ENCODE measurements around the gene MGLL.

MGLL gene

DNA sequence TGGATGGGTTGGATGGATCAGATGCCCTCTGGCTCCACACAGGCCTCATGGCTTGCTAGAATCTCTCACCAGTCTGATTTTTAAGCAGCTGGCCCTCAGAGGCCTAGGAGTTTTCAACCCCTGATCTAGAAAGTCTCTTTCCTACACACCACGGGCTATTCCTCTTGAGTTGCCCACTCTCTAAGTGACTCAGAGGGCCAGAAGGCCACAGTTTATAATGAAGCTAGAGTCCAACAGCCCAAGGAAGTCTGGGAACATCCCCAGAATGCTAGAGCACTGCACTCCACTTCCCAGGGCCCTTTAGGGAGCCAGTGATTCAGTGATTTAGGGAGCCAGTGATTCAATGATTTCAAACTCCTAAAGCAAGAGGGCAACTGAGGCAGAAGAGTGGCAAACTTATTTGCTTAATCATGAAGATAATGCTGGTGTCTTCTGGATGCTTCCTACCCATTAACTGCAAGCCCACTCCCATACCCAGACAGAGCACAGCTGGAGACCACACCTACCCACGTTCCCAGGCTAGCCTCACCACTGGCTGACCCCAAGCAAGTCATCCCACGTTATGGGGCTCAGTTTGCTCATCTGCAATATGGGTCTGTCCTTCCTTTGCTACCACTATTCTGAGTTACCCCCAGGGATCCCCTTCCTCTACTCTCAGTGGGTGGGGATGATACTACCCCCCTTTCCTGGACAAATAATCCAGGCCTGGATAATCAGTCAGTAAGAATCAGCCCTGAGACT is 112.8 kb downstream of the MGLL start:
- no peak overlapping the region for H3K27ac ChIP-seq (replicated peaks)
- no peak for DNase-seq (ENCODE audit: low read depth in 1 of 2, low spot score in 1 of 2)
- TF ChIP-seq, protein P1, sequence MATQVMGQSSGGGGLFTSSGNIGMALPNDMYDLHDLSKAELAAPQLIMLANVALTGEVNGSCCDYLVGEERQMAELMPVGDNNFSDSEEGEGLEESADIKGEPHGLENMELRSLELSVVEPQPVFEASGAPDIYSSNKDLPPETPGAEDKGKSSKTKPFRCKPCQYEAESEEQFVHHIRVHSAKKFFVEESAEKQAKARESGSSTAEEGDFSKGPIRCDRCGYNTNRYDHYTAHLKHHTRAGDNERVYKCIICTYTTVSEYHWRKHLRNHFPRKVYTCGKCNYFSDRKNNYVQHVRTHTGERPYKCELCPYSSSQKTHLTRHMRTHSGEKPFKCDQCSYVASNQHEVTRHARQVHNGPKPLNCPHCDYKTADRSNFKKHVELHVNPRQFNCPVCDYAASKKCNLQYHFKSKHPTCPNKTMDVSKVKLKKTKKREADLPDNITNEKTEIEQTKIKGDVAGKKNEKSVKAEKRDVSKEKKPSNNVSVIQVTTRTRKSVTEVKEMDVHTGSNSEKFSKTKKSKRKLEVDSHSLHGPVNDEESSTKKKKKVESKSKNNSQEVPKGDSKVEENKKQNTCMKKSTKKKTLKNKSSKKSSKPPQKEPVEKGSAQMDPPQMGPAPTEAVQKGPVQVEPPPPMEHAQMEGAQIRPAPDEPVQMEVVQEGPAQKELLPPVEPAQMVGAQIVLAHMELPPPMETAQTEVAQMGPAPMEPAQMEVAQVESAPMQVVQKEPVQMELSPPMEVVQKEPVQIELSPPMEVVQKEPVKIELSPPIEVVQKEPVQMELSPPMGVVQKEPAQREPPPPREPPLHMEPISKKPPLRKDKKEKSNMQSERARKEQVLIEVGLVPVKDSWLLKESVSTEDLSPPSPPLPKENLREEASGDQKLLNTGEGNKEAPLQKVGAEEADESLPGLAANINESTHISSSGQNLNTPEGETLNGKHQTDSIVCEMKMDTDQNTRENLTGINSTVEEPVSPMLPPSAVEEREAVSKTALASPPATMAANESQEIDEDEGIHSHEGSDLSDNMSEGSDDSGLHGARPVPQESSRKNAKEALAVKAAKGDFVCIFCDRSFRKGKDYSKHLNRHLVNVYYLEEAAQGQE (IDR thresholded peaks at IDR 0.05; ENCODE audit: insufficient replicate concordance, low read depth): no peak
- TF ChIP-seq SPI1 (IDR thresholded peaks at IDR 0.05; ENCODE audit: borderline replicate concordance, low read depth): no peak
- no peak for TF ChIP-seq POLR2AphosphoS5 (IDR thresholded peaks at IDR 0.05; ENCODE audit: low read depth)
- TF ChIP-seq, protein P2, sequence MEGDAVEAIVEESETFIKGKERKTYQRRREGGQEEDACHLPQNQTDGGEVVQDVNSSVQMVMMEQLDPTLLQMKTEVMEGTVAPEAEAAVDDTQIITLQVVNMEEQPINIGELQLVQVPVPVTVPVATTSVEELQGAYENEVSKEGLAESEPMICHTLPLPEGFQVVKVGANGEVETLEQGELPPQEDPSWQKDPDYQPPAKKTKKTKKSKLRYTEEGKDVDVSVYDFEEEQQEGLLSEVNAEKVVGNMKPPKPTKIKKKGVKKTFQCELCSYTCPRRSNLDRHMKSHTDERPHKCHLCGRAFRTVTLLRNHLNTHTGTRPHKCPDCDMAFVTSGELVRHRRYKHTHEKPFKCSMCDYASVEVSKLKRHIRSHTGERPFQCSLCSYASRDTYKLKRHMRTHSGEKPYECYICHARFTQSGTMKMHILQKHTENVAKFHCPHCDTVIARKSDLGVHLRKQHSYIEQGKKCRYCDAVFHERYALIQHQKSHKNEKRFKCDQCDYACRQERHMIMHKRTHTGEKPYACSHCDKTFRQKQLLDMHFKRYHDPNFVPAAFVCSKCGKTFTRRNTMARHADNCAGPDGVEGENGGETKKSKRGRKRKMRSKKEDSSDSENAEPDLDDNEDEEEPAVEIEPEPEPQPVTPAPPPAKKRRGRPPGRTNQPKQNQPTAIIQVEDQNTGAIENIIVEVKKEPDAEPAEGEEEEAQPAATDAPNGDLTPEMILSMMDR (IDR thresholded peaks at IDR 0.05; ENCODE audit: insufficient read depth, low read length): no peak
- no peak for TF ChIP-seq GABPA (IDR thresholded peaks at IDR 0.05; ENCODE audit: low read depth)
- H3K4me3 ChIP-seq (replicated peaks; ENCODE audit: insufficient read depth, low read length): no peak overlapping the region
- H3K27me3 ChIP-seq (ENCODE audit: insufficient read depth, poor library complexity, severe bottlenecking): no peaks in the 10 kb centered on the region

GRCh38 chr3:127708837-127709236 is 113.5 kb downstream of the MGLL start:
- H3K27me3 ChIP-seq (ENCODE audit: insufficient read depth, poor library complexity, severe bottlenecking): no peaks in the 10 kb centered on the region
- H3K27ac ChIP-seq (replicated peaks): no peak overlapping the region
- H3K4me3 ChIP-seq (replicated peaks; ENCODE audit: insufficient read depth, low read length): no peak overlapping the region
- no peak for DNase-seq (ENCODE audit: low read depth in 1 of 2, low spot score in 1 of 2)
- TF ChIP-seq, protein P1 (IDR thresholded peaks at IDR 0.05; ENCODE audit: insufficient replicate concordance, low read depth): no peak
- TF ChIP-seq SPI1 (IDR thresholded peaks at IDR 0.05; ENCODE audit: borderline replicate concordance, low read depth) (no peak), GABPA (IDR thresholded peaks at IDR 0.05; ENCODE audit: low read depth) (no peak), POLR2AphosphoS5 (IDR thresholded peaks at IDR 0.05; ENCODE audit: low read depth) (no peak)
- TF ChIP-seq, protein P2 (IDR thresholded peaks at IDR 0.05; ENCODE audit: insufficient read depth, low read length): no peak

- TF ChIP-seq, protein P1 (IDR thresholded peaks at IDR 0.05; ENCODE audit: insufficient replicate concordance, low read depth): no peak
- no peak for TF ChIP-seq SPI1 (IDR thresholded peaks at IDR 0.05; ENCODE audit: borderline replicate concordance, low read depth)
- no peak for TF ChIP-seq GABPA (IDR thresholded peaks at IDR 0.05; ENCODE audit: low read depth)
- TF ChIP-seq, protein P2 (IDR thresholded peaks at IDR 0.05; ENCODE audit: insufficient read depth, low read length): no peak
- no peak for TF ChIP-seq POLR2AphosphoS5 (IDR thresholded peaks at IDR 0.05; ENCODE audit: low read depth)
- no peaks in the 10 kb centered on the region for H3K27me3 ChIP-seq (ENCODE audit: insufficient read depth, poor library complexity, severe bottlenecking)
- no peak overlapping the region for H3K4me3 ChIP-seq (replicated peaks; ENCODE audit: insufficient read depth, low read length)
- DNase-seq (ENCODE audit: low read depth in 1 of 2, low spot score in 1 of 2): no peak
- no peak overlapping the region for H3K27ac ChIP-seq (replicated peaks)
These were observed 114.4 kb downstream of the MGLL start for GRCh38 chr3:127707851-127708411.

Data from HL-60 (cell line).